ENCODE results near the gene PBX2.

GRCh38 chr6:32151863-32152768, 37.9 kb downstream of the PBX2 start, which contains the start of gene PRRT1:
- no peak for TF ChIP-seq POLR2A (IDR thresholded peaks at IDR 0.05)
- TF ChIP-seq CTCF (IDR thresholded peaks at IDR 0.05), result no peak

Data from ovary (tissue), 3 donors.